ENCODE data around the gene SBF2.
"Not testable (repeated sequence)": the region's sequence is repeated elsewhere in the genome, so short reads cannot be mapped to it uniquely, and the experiment has no call there.

Gene SBF2

GRCh38 chr11:10108915-10109680 lies 184.9 kb downstream of the SBF2 start:
- no peak for DNase-seq

GRCh38 chr11:10107497-10107896 lies 186.5 kb downstream of the SBF2 start:
- no peak for DNase-seq

DNA sequence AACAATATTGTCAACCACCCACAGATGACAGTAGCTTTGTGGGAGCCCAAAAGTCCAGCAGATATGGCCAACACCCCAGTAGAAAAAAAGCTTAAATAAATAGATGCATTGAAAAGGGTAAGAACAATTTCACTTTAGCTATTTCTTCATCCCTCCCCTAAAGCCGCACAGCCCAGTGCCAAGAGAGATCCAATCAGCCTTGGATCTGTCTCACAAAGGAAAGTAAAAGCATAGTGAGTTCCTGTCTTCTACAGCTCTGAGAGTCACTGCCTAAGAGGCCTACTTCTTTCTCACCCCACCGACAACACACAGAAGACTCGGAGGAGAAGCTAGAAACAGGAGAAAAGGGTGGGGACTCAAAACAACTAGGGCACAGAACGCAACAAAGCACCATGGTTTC lies 196.4 kb downstream of the SBF2 start:
- no peak for DNase-seq

- no peak for DNase-seq
Observed at GRCh38 chr11:10096987-10097386, 197.0 kb downstream of the SBF2 start.

DNA sequence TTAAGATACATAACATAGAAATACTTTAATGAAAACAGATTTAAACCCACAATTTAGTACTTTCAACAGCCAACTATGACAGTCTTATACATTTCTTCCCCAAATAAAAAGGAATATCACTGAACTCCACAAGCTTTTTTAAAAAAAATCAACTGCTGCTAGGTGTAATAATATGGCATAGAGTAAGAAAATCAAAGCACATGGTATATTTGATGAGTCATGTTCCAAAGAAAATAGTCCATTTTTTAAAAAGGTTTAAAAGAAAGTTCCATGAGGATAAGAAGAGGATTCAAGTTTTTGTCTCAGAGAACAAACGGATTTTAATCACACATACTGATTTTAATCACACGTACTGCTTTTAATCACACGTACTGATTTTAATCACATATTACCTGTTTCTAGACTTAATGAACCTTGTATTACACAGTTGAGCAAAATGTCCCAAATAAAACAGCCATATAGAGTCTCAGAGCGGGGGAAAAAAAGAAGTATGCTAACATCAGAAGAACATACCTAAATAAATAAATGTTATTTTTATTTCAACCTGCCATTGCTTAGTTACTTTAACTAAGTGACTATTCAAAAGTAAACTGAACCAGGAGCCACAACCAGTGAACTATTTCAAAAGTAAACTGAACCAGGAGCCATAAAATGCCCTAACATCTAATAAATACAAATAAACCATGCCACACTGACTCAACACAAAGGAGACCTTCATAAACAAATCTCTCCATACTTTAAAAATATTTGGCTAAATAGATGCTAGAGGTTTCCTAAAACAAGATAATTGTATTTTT lies 198.4 kb downstream of the SBF2 start:
- DNase-seq, result no peak

- DNase-seq, result no peak
Observed at GRCh38 chr11:10092426-10092825, 201.6 kb downstream of the SBF2 start.

GRCh38 chr11:10091314-10092045 lies 202.5 kb downstream of the SBF2 start:
- no peak for DNase-seq

GRCh38 chr11:10087923-10088225 lies 206.1 kb downstream of the SBF2 start:
- not testable (repeated sequence) for DNase-seq

DNA sequence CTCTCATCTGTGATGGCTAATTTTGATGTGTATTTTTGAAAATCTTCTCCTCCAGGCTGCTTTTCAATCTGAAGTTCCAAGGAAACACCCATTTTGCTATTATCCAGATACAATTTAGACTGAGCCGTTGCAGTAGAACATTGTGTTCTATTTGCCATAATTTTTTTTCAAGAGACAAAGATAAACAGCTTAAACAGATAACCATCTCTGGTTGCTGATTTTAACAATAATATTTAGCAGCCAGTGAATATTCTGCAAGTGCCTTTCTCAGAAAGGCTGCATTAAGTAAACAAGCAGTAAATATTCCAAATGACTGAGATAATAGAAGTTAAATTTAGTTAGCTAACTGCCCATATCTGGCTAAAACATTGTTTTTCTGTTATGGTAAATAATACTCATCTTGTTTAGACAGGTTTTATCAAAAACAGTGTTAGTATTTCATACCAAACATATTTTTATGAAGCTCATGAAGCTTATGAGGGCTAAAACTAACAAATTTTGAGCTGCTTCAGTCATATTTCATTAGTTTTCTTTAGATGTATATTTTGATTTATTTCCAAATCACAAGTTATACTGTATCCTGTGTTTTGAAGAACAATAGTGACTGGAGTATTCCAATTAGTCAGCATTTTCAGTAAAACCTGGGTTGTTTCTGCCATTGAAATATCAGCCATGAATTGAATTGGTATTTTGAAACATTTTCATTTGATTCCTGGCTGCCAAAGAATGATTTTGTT lies 206.7 kb downstream of the SBF2 start:
- no peak for DNase-seq

DNA sequence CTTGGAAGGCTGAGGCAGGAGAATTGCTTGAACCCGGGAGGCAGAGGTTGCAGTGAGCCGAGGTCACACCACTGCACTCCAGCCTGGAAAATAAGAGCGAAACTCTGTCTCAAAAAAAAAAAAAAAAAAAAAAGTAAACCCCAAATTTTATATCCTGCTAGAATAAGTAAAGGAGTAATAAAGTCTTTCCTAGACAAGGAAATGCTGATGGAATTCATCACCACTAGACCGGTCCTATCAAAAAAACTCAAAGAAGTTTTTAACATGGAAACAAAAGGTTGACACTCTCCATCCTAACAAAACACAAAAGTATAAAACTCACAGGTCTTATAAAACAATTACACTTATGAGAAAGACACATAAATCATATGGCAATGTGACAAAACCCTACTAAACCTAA lies 213.9 kb downstream of the SBF2 start:
- no peak for DNase-seq

DNA sequence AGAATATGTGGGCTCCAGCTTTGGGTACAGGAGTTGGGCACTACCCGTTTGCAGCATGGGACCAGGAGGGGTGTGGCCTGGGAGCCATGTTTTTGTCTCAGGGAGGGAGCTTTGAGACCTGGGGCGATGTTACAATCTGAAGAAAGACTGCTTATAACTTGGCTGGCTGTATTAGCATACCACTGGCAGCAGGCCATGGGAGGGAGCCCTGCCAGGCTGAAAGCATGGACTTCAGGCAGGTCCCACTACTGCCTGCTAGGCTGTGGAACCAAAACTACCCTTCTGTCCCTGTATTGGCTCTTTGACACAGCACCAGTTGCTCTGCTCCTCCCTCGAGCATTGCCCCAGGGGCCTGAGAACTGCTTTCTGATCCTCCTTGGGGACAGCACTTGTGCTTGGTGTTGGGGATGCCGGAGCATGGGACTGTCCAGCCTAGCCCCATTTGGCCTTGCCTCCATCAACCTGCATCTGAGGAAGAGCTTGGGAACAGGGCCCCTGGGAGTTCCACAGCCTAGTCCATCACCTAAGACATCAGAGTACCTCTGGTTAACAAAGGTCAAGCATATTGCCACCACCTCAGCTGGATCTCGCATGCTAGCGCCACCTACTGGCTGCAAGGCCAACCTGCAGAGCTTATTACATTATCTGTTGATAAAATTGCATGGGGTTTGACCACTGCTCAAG lies 217.4 kb downstream of the SBF2 start:
- DNase-seq, result no peak

DNA sequence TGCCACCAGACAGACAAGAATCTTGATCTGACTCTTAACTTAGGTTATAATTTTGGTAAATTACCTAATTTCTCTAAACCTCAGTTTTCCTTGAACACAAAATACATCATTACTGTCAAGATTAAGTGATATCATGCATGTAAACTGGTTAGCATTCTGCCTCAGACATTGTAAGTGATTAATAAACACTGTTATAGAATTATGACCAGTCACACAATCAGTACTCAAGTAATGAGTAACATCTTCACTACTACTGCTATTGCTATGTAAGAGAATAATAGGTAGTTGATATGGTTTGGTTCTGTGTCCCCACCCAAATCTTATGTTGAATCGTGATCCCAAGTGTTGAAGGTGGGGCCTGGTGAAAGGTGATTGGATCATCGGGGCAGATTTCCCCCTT lies 218.9 kb downstream of the SBF2 start:
- DNase-seq, result no peak

GRCh38 chr11:10072841-10073240 lies 221.2 kb downstream of the SBF2 start:
- no peak for DNase-seq

DNA sequence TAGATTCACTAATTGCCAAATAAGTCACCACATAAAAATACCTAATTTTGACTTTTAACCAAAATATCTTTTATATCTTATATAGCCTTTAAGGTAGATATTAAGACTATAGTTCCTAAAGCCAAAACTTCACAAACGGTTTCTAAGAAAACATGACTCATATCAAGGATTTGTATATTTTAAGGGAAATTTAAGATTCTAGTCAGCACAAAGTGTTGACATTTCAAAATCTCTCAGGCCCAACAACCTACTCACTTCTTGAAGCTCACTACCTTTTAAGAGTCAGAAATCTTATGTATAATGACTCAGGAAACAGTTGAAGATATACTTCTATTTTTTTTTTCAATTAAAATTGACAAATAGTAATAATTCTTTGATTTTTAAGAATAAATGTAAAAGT lies 221.9 kb downstream of the SBF2 start:
- no peak for DNase-seq

DNA sequence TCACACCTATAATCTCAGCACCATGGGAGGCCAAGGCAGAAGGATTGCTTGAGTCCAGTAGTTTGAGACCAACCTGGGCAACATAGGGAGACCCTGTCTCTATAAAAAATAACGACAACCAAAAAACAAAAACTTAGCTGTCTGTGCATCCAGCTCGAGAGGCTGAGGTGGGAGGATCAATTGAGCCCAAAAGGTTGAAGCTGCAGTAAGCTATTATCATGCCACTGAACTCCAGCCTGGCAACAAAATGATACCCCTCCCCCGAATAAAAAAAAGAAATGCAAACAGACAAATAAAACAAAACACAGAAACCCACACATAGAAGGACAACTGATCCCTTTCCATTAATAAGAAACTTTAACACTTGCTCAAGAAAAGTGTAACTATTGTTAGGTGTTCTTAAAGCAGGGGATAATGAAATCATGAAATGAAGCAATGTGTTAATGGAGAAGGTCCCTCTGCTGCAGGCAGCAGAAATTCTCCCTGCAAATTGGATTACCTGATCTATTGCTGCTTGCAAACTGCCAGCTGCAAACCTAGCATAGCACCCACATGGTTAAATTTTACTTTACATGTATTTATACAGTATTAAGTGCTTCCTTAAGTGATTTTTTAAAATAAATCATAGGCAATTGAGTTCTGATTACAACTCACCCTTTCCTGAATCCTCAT lies 226.3 kb downstream of the SBF2 start:
- DNase-seq, result no peak

DNA sequence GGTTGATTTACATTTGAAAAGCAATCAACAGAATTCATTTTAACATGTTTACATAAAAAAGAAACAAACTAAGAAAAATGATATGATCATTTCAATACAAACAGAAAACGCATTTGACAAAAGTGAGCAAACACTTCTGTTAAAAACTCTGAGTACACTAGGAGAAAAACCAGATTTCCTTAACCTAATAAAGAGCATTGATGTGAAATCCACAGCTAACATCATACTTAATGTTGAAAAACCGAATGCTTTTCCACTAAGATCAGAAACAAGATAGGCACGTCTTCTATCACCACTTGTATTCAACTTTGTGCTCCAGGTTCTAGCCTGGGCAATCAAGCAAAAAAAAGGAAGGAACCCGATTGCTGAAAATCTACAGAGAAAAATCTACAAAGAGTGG lies 227.6 kb downstream of the SBF2 start:
- no peak for DNase-seq

DNA sequence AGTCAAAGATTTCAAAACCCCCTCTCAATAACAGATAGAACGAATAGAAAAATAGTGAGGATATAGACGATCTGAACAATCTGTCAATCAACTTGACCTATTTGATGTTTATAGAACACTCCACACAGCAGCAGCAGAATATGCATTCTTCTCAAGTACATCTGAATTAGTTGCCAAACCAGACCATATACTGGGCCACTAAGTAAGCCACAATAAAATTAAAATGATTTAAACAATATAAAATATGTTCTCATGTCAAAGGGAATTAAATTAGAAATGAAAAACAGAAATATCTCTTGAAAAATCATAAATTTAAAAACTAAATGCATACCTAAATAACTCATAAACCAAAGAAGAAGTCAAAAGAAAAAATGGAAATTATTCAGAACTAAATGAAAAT lies 229.2 kb downstream of the SBF2 start:
- no peak for DNase-seq

GRCh38 chr11:10058356-10058755 lies 235.7 kb downstream of the SBF2 start:
- DNase-seq, result no peak

DNA sequence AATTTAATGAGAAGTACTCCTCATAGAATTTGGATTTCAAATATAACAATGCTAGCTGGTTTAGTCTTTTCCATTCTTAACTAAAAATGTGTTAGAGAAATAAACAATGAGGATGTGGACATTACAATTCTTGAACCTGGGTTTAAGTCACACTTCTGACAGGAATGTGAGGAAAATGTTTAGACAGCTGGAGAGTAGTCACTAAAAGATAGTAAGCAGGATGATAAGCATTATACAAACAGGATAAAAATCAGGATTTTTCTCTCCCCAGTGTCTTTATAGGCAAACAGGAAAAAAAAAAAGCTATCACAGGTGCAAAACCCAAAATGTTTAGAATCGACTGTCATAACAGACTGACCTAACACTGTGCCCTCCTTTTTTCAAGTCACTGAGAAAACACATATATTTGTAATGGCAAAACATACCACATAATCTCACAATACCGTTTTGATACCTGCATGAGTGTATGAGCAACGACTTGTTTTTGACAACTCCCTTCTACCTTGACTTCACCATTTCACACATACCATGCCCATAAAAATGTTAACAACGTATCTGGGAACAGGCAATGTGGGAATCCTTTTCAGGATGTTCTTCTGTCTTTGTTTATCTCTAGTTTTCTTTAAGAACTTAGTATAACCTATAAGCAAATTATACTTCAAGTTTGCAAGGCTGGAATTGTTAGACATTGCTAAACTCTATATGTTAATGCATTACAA lies 242.0 kb downstream of the SBF2 start:
- no peak for DNase-seq

DNA sequence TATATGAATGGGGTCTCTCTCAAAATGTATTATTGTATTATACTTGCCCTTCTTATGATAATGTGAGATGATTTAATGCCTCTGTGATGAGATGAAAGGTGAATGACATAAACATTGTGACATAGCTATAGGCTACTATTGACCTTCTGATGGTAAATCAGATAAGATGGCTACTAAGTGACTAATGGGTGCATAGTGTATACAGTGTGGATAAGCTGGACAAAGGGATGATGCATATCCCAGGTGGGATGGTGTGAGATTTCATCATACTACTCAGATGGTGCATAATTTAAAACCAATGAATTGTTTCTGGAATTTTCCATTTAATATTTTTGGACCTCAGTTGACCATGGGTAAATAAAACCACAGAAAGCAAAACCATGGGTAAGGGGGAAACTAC lies 243.5 kb downstream of the SBF2 start:
- no peak for DNase-seq

DNA sequence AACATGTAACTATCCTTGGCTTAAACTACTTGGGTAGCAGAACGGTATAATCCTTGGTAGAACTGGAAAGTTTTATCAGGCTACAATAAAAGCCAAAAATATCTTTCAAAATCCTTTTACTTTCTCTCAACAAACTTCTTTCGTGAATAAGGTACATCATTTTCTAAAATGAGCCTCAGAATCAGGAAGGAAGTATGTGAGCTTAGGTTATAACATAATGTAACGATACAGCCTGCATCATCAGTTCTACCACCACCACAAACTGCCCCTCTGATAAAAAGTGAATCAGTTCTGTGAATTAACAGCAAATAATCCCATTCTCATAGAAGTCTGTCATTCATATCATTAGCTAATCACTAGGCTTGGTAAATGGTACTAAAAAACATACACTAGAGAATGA lies 244.3 kb downstream of the SBF2 start:
- no peak for DNase-seq

All from kidney glomerular epithelial cell (primary cell).